COLO668 (cell line): ENCODE data around the gene SYVN1.
A peak's percentile ranks its signal among the peaks of the same experiment; 100 is the strongest.
"Not testable (repeated sequence)": the region's sequence is repeated elsewhere in the genome, so short reads cannot be mapped to it uniquely, and the experiment has no call there.

ENCODE experiments used
- DNase-seq: peaks from one replicate; lab custom pipeline; 2025; ENCODE audit not compliant: unreplicated experiment; lab: John Stamatoyannopoulos, UW

Gene SYVN1

GRCh38 chr11:65151331-65151899 is 17.1 kb upstream of the SYVN1 start:
- DNase-seq, result no peak

GRCh38 chr11:65150509-65151299 is 16.4 kb upstream of the SYVN1 start:
- peak; percentile 63 for DNase-seq

DNA sequence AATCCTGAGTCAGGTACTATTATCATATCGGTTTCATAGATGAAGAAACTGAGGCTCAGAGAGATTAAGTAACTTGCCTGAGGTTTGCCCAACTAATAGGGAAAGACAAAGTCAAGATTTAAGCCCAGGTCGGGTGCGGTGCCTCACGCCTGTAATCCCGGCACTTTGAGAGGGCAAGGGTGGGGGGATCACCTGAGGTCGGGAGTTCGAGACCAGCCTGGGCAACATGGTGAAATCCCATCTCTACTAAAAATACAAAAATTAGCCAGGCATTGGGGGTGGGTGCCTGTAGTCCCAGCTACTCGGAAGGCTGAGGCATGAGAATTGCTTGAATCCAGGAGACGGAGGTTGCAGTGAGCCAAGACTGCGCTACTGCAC is 15.8 kb upstream of the SYVN1 start:
- not testable (repeated sequence) for DNase-seq

GRCh38 chr11:65148657-65149056 is 14.3 kb upstream of the SYVN1 start:
- DNase-seq, result no peak

DNA sequence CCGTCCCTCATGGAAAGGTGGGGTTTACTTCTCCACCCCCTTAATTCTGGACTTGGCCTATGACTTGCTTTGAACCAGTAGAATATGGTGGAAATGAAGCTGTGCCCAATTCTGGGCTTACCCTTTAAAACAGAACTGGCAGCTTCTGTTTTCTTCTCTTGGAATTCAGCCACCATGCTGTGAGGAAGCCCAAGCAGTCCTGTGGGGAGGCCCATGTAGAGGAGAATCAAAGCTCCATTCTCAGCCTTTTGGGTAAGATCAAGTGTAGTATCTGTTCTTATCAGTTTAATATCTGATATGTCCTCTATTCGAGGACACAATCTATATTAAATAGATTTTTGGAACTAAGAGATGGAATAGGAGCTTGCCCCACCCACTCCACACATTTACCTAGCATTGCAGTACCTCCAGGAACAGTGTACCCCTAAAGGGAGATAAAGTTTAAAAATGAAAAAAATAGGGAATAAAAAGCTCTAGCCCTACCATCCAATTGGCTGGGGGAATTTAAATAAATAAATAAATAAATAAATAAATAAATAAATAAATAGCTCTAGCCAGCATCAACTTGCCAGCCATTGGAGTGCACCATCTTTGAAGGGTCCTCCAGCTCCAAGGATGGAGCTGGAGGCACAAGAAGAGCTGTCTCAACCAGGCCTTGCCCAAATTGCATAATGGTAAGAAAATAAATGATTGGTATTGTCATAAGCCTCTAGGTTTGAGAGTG is 13.2 kb upstream of the SYVN1 start:
- DNase-seq, result no peak

GRCh38 chr11:65141896-65142494 is 7.7 kb upstream of the SYVN1 start:
- no peak for DNase-seq

DNA sequence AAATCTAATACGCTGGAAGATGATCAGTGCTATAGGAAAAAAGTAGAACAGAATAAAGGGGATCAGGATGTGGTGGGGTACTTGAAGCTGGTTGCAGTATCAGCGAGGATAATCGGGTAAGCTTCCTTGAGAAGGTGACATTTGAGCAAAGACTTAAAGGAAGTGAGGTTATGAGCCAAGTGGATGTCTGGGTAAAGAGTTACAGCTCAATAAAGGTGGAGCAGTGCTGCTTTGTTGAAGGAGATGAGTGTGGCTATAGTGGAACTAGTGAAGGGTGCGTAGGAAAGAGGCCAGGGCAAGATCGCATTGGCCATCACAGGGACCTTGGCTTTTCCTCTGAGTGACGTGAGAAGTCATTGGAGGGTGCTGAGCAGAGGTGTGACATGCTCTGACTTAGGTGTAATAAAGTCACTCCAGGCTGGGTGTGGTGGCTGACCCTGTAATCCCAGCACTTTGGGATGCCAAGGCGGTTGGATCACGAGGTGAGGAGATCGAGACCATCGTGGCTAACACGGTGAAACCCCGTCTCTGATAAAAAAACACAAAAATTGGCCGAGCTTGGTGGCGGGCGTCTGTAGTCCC is 2.3 kb upstream of the SYVN1 start:
- DNase-seq, result no peak

GRCh38 chr11:65135633-65136145 is 1.4 kb upstream of the SYVN1 start:
- no peak for DNase-seq

GRCh38 chr11:65134952-65135632 is 773 bp upstream of the SYVN1 start:
- peak; percentile 93 for DNase-seq

DNA sequence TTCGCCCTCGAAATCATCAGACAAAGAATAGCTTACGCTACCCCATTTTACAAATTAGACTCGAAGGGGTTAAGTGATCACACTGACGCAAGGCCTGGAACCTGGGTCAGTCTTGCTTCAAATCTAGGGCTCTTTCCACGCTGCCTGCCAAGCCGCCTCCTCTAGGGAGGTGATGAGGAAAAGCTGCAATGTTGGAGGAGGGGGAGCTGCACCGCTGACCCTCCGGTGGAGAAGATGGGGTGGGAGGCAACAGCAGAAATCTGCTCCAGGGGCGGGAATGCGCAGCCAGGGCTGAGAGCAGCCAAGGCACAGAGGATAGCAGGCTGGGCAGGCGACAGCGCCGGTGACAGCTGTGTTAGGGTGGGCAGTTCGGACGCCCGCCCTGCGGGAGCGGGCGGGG is 595 bp downstream of the SYVN1 start:
- DNase-seq, result no peak

- peak; percentile 78 for DNase-seq
These were observed 1.2 kb downstream of the SYVN1 start for GRCh38 chr11:65132988-65133700.

DNA sequence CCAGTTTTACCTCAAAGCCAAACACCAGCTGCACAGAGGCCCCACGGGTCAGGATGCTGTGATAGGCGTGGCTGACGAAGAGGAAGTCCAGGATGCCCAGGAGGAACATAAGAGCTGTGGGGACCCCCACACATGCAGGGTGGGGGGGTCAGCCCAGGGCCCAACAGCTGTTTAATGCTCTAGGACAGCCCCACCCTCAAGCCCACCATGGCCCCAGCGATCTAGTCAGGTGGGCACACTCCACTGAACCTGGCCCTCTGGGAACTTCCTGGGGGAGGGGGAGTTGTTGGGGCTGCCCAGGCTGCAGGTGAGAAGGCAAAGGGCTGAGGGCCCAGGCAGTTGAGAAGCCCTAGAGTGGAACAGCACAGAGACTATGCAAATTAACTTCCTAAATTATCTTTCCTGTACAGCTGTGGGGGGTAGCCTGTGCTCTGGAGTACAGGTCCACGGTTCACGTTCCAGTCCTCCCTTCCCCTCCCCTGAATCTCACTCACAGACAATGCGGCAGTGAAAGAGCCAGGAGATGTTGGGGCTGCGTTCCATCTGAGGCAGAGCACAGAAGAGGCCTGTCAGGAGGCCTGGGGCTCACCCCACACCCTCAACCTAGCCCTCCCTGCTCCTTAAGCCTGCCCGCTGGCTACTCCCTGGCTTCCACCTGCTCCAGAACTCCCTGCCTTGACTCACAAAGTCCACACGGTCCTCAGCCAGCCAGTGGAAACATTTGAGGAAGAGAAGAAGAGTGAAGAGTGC is 1.9 kb downstream of the SYVN1 start:
- no peak for DNase-seq

DNA sequence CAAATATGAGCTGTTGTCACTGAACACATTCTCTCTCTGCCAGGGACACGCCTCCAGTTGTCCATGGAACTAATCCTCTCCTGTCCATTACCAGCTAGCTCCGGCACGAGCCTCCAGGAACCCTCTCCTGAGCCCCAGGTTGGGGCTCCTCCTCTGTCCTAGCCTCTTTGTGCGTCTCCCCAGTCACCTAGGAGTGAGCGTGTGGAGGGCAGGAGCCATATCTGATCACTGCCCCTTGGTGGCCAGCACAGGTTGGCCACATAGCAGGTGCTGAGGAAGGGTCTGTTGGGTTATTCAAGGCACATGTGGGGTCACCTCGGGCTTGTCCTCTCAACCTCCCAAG is 2.5 kb downstream of the SYVN1 start:
- DNase-seq, result no peak

- DNase-seq, result no peak
These were observed 2.9 kb downstream of the SYVN1 start for GRCh38 chr11:65131417-65131776.

DNA sequence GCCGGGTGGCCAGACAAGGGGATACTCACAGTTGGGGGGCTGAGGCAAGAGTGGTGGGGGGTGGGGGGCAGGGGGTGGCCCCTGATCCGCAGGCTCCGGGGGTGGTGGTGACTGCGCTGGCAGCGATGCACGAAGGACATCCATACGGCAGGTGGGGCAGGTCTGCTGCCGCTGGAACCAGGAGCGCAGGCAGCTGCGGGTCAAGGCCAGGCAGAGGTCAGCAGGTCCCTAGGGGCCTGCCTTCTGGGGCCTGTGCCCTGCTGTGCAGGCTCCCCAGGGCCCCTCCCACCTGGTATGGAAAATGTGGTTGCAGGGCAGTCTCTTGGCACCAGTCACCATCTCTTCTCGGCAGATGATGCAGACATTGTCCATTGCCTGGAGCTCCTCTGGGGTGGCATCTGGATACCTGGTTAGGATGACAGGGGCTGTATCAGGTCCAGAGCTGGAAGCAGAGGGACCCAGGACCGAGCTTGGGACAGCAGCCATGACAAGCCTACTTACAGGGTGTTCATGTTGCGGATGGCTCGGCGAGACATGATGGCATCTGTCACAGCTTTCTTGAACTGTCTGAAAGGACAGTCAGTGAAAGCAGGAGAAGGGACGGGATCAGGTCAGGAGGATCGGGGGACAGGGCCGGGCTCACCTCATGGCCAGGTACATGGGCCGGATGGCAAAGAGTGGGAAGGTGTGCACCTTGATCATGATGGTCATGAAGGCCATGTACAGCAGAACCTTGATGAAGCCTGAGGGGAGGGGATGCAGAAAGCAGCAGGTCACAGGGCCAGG is 3.5 kb downstream of the SYVN1 start:
- DNase-seq, result no peak

DNA sequence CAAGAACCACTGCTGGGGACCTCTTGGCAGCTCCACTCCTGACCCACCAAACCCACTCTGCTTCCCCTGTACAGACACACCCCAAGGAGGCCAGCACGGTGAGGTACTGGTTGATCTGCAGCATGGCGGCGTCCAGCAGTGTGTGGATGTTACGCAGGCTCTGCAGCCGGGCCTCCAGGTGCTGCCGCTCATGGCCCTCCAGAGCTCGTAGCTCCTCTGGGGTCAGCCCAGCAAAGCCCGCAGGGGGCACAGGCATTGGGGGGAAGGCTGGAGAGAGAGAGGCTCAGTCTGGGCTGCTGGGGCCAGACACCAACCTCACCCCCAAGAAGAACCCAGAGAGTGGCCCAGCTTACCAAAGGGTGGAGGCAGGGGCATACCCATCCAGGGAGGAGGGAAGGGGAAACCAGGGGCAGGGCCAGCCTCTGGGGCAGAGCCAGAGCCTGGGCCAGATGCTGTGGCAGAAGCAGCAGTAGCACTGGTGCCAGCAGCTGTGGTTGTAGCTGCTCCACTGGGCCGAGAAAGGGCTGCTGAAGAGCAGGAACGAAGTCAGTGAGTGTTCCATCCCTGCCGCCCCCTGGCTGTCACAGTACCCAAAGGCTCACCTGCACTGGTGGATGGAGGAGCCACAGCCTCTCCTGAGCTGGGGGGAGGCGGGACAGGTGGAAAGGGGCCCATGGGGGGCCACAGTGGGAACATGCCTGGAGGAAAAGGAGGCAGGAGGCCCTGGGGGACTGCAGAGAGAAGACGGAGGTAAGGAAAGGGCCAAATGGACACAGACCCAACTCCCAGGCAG is 4.5 kb downstream of the SYVN1 start:
- no peak for DNase-seq

DNA sequence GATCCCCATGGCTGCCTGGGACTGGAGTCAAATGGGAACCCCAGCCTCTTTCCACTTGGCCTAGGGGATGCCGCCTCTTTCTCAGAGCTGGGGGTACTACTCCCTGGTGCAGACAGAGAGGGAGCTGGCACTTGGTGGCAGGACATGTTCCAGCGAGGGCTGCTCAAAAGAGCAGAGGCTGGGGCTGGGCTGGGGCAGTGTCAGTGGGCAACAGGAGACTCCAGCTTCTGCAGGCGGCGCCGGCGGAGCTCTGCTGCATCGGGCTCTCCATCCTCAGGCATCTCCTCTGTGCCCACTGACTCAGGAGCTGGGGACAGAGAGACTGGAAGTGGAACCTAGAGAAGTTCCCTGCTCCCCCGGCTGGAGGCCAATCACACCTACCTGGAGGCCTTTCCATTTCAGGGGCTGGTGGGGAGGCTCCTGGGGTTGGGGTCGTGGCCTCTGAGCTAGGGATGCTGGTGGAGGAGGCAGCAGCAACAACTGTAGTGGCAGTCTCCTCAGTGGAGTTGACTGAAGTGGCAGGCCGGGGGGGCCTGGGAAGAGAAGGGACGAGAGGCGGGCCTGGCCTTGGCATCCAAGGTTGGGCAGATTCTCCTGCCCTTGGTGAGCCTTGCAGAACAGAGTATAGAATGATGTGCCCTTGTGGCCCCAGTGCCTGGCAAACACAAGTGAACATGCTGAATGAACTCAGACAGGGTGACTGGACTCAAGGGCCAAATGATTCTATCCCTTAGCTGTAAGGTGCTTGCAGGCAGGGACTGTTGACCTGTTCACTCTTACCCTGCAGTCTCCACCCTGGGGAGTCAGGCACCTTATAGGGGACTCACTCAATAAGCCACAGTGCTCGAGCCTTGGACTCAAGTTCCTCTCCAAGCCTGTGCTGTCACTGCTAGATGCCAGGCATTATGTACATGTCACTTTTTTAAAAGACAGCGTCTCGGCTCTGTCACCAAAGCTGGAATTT is 5.9 kb downstream of the SYVN1 start:
- no peak for DNase-seq
